WI38 (cell line): ENCODE data around the gene DUSP14.
"Not testable (repeated sequence)": the region's sequence is repeated elsewhere in the genome, so short reads cannot be mapped to it uniquely, and the experiment has no call there.

ENCODE experiments used
- H3K4me3 ChIP-seq: 2 replicates; pipeline ENCODE4 v1.5.1; 2011; ENCODE audit warnings: low read depth, mild to moderate bottlenecking, control low read depth, low read length
- CTCF ChIP-seq: IDR thresholded peaks from 2 replicates; pipeline ENCODE4 v1.5.1; 2012; ENCODE audit warnings: low read depth, mild to moderate bottlenecking, control low read depth, low read length

The DUSP14 gene, protein sequence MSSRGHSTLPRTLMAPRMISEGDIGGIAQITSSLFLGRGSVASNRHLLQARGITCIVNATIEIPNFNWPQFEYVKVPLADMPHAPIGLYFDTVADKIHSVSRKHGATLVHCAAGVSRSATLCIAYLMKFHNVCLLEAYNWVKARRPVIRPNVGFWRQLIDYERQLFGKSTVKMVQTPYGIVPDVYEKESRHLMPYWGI

DNA sequence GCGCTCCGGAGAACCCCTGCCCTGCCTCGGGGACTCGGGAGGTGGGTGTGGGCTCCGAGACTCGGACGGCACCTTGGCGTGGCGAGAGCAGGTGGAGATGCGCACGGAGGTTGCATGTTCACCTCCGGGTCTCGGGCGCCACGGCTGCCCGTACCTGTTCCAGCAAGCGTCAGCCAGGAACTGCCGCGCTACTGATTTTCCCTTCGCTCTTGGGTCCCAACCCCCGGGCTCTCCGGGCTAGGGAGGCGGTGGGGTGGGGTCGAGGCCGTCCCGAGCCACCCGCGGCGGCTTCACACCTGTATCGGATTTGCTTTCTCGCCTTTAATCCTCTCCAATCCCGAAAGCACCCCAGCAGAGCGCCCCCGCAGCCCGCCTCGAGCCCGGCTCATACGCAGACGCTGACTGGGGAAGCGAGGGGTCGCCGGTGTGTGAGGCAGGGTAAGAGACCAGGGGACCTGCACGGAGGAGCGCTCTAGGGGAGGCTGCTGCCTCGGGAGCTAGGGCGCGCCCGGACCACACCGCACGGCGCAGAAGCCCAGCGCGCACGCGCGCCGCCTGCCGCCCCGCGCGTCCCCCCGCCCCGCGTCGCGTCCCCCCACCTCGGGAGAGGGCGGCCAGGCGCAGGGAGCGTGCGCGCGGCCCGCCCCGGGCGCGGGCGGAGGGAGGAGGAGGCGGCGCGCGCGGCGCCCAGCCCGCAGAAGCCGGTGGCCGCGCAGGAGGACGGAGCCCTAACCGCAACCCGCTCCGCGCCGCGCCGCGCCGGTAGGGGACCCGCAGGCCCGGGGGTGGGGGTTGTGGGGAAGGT lies at the start of gene DUSP14:
Gene DUSP14, plus strand, starts transcription at position 695 of the 805 bp plus-strand sequence. CDS start 22,382 bp downstream, outside the sequence.
- H3K4me3 ChIP-seq: peak within 1 kb of the TSS; percentile 88

DNA sequence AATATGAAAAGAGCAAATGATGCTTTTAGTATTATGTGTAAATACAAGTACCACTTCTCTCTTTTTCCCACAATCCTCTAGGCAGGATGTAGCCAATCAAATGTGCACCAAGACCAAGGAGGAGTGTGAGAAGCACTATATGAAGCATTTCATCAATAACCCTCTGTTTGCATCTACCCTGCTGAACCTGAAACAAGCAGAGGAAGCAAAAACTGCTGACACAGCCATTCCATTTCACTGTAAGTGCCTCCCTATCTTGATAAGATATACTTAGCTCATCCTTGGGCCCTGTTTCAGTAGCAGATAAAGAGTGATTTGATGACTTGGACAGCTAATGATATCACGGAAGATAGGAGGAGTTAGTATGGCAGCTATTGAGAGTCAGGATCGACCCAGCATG lies 49.3 kb upstream of the DUSP14 start:
- no peak overlapping the region for H3K4me3 ChIP-seq
- TF ChIP-seq CTCF: no peak

More for the DNA sequence above, at the start of gene DUSP14:
- TF ChIP-seq CTCF: no peak

DNA sequence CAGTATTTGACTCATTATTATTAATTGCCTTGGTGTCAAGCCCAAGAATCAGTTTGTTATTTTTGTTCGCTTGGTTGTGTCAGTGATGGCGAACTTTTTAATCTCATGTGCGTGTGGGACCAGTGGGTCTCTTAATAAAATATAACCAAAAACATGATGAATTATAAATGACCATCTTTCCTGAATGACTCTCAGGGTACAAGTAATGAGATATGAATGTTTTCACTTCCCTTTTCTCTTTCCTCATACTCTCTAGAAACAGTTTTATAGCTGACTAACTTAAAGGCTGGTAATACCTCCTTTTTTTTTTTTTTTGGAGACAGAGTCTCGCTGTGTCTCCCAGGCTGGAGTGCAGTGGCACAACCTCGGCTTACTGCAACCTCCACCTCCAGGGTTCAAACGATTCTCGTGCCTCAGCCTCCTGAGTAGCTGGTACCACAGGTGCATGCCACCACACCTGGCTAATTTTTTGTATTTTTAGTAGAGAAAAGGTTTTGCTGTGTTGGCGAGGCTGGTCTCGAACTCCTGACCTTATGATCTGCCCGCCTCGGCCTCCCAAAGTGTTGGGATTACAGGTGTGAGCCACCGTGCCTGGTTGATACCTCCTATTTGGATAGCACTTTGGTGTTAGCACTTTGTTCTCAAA lies 48.2 kb upstream of the DUSP14 start:
- not testable (repeated sequence) for H3K4me3 ChIP-seq

- TF ChIP-seq CTCF: no peak
- no peak overlapping the region for H3K4me3 ChIP-seq
Observed at GRCh38 chr17:37446027-37446426, 43.7 kb upstream of the DUSP14 start.

GRCh38 chr17:37447641-37448040 lies 42.0 kb upstream of the DUSP14 start:
- no peak for TF ChIP-seq CTCF

GRCh38 chr17:37450112-37450511 lies 39.6 kb upstream of the DUSP14 start:
- H3K4me3 ChIP-seq: no peak overlapping the region
- TF ChIP-seq CTCF: no peak

More at GRCh38 chr17:37447641-37448040, 42.0 kb upstream of the DUSP14 start:
- no peak overlapping the region for H3K4me3 ChIP-seq

GRCh38 chr17:37457801-37458200 lies 31.9 kb upstream of the DUSP14 start:
- H3K4me3 ChIP-seq: not testable (repeated sequence)

DNA sequence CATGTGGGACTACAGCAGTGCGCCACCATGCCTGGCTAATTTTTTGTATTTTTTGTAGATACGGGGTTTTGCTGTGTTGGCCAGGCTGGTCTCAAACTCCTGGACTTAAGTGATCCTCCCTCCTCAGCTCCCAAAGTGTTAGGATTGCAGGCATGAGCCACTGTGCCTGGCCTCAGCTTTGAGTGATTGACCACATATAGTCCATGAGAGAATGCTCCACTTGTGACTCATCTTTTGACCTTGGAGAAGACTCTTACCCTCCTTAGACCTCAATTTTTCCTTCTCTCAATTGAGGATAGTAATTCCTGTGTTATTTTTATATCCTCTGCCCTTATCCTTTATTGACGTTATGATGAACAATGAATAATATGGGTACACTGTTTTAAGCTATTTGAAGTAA lies 30.9 kb upstream of the DUSP14 start:
- H3K4me3 ChIP-seq: no peak overlapping the region
- no peak for TF ChIP-seq CTCF
